H1 (cell line): Measurements from ENCODE around the gene ZDHHC24. TPM values are rescaled to one million over a fixed set of nuclear protein-coding genes. Genes with fewer than 3 reads are reported as not detected.

Experiments used
- CTCF ChIA-PET: fragments of 300-600 bp; sonication (Branson Sonifier 250); formaldehyde crosslinking; loops from one replicate; lab custom pipeline; 2021; ENCODE audit not compliant: partially characterized antibody; lab: Charles Lee
- POLR2A ChIA-PET: fragments of 300-600 bp; sonication (Branson Sonifier 250); formaldehyde crosslinking; loops from one replicate; lab custom pipeline; 2021; ENCODE audit warnings: inconsistent platforms; ENCODE audit not compliant: partially characterized antibody; lab: Charles Lee
- DNase-seq, 2 experiments: peaks; one replicate each; pipeline versions ENCODE4 v3.0.0 to v3.0.0-alpha.2; 2010 to 2022; ENCODE audit warnings: low spot score in 2 of 2, low read depth in 1 of 2, mixed read lengths in 1 of 2
- FAIRE-seq: peaks from 2 replicates; lab custom pipeline; 2011; peaks lifted over from hg19 to GRCh38; lab: Jason Lieb, UNC
- H2AFZ ChIP-seq: 2 replicates; pipeline ENCODE4 v1.8.1; 2012; ENCODE audit warnings: low read length, inconsistent platforms
- H2AK5ac ChIP-seq: 2 replicates; pipeline ENCODE4 v1.6.1; 2013; ENCODE audit warnings: low read depth, low read length
- H2BK120ac ChIP-seq: replicated peaks from 2 replicates; pipeline ENCODE3; 2013; ENCODE audit warnings: low read depth, low read length, inconsistent platforms
- H2BK12ac ChIP-seq: 2 replicates; pipeline ENCODE4 v1.6.1; 2013; ENCODE audit warnings: low read depth, low read length
- H2BK15ac ChIP-seq: 2 replicates; pipeline ENCODE4 v1.6.1; 2013; ENCODE audit warnings: low read length
- H2BK20ac ChIP-seq: 2 replicates; pipeline ENCODE4 v1.6.1; 2013; ENCODE audit warnings: low read length
- H2BK5ac ChIP-seq: 2 replicates; pipeline ENCODE4 v1.6.1; 2013; ENCODE audit warnings: low read depth, low read length
- H3K14ac ChIP-seq: 2 replicates; pipeline ENCODE4 v1.6.1; 2013; ENCODE audit warnings: inconsistent platforms; ENCODE audit not compliant: insufficient read length
- H3K18ac ChIP-seq: 2 replicates; pipeline ENCODE4 v1.6.1; 2013; ENCODE audit warnings: low read length; ENCODE audit errors: extremely low read depth
- H3K23ac ChIP-seq: 2 replicates; pipeline ENCODE4 v1.6.1; 2013; ENCODE audit warnings: inconsistent platforms; ENCODE audit not compliant: insufficient read length
- H3K23me2 ChIP-seq: 2 replicates; pipeline ENCODE4 v1.6.1; 2013; ENCODE audit warnings: low read depth, low read length
- H3K27ac ChIP-seq: 2 replicates; pipeline ENCODE4 v1.6.1; 2011; ENCODE audit warnings: low read depth, low read length, inconsistent platforms
- H3K27me3 ChIP-seq, 4 experiments: replicated peaks in 1 of 4; 1 replicate in 1 of 4; 2 replicates in 3 of 4; pipeline versions ENCODE4 v1.6.1 to v1.8.1; 2011 to 2013; ENCODE audit warnings: low read length in 3 of 4, mild to moderate bottlenecking in 3 of 4, inconsistent platforms in 2 of 4, mixed read lengths in 2 of 4, moderate library complexity in 1 of 4; ENCODE audit not compliant: control insufficient read depth in 3 of 4, insufficient read depth in 3 of 4; ENCODE audit errors: extremely low read depth in 1 of 4
- H3K36me3 ChIP-seq, 4 experiments: 2 replicates each; pipeline versions ENCODE4 v1.6.1 to v1.8.1; 2011 to 2013; ENCODE audit warnings: mild to moderate bottlenecking in 4 of 4, low read length in 3 of 4, moderate library complexity in 2 of 4, control low read depth in 1 of 4, inconsistent platforms in 1 of 4; ENCODE audit not compliant: insufficient read depth in 4 of 4, control insufficient read depth in 2 of 4
- H3K4ac ChIP-seq: replicated peaks from 2 replicates; pipeline ENCODE3; 2013; ENCODE audit warnings: low read length, low read depth, mixed read lengths, inconsistent platforms; ENCODE audit not compliant: insufficient read length
- H3K4me1 ChIP-seq, 4 experiments: replicated peaks in 1 of 4; 1 replicate in 1 of 4; 2 replicates in 3 of 4; pipeline versions ENCODE4 v1.6.1 to v1.8.1; 2011 to 2013; ENCODE audit warnings: low read length in 3 of 4, inconsistent platforms in 2 of 4, mixed read lengths in 1 of 4; ENCODE audit not compliant: insufficient read depth in 4 of 4, control insufficient read depth in 3 of 4
- H3K4me2 ChIP-seq, 2 experiments: 2 replicates each; pipeline versions ENCODE4 v1.6.1 to v1.8.1; 2011 to 2013; ENCODE audit warnings: low read depth in 2 of 2, low read length in 2 of 2, control low read depth in 1 of 2, inconsistent platforms in 1 of 2, mild to moderate bottlenecking in 1 of 2; ENCODE audit not compliant: insufficient read depth in 1 of 2
- H3K4me3 ChIP-seq, 4 experiments: fragments of 200-600, 300-600 bp in 1 of 4; sonication (generic), shearing (Covaris generic), sonication (Bioruptor Twin) in 1 of 4; 2 replicates each; pipeline versions ENCODE4 v1.5.1 to v1.8.1; 2011 to 2016; ENCODE audit warnings: low read length in 4 of 4, low read depth in 3 of 4, control low read depth in 2 of 4, inconsistent platforms in 2 of 4, mild to moderate bottlenecking in 2 of 4, mixed read lengths in 1 of 4, moderate library complexity in 1 of 4; ENCODE audit not compliant: insufficient read depth in 2 of 4; ENCODE audit errors: extremely low read depth in 1 of 4
- H3K56ac ChIP-seq: replicated peaks from 2 replicates; pipeline ENCODE3; 2013; ENCODE audit warnings: low read depth, mild to moderate bottlenecking, mixed read lengths, low read length, inconsistent platforms; ENCODE audit not compliant: insufficient read length
- H3K79me1 ChIP-seq: 2 replicates; pipeline ENCODE4 v1.6.1; 2013; ENCODE audit warnings: low read depth, low read length, control low read depth
- H3K79me2 ChIP-seq, 2 experiments: 2 replicates each; pipeline versions ENCODE4 v1.6.1 to v1.8.1; 2012 to 2013; ENCODE audit warnings: low read length in 2 of 2, mild to moderate bottlenecking in 2 of 2, inconsistent platforms in 1 of 2; ENCODE audit not compliant: insufficient read depth in 2 of 2, control insufficient read depth in 1 of 2
- H3K9ac ChIP-seq, 4 experiments: replicated peaks in 1 of 4; 1 replicate in 1 of 4; 2 replicates in 3 of 4; pipeline versions ENCODE4 v1.6.1 to v1.8.1; 2011 to 2013; ENCODE audit warnings: low read depth in 3 of 4, low read length in 3 of 4, control low read depth in 2 of 4, mild to moderate bottlenecking in 2 of 4, moderate library complexity in 2 of 4, inconsistent platforms in 1 of 4; ENCODE audit errors: extremely low read depth in 1 of 4
- H3K9me3 ChIP-seq, 2 experiments: 2 replicates each; pipeline versions ENCODE4 v1.6.1 to v1.8.1; 2012 to 2013; ENCODE audit warnings: mild to moderate bottlenecking in 2 of 2, moderate library complexity in 2 of 2, control low read depth in 1 of 2, inconsistent platforms in 1 of 2, low read depth in 1 of 2, low read length in 1 of 2, mixed read lengths in 1 of 2; ENCODE audit not compliant: insufficient read depth in 2 of 2
- H4K20me1 ChIP-seq, 2 experiments: replicated peaks in 1 of 2; 2 replicates each; pipeline versions ENCODE3 to v1.8.1; 2011 to 2013; ENCODE audit warnings: inconsistent platforms in 2 of 2, low read length in 2 of 2, mild to moderate bottlenecking in 1 of 2; ENCODE audit not compliant: insufficient read depth in 2 of 2, control insufficient read depth in 1 of 2
- H4K5ac ChIP-seq: 2 replicates; pipeline ENCODE4 v1.6.1; 2013; ENCODE audit warnings: low read length, low read depth, mixed read lengths, inconsistent platforms; ENCODE audit not compliant: insufficient read length
- H4K8ac ChIP-seq: 2 replicates; pipeline ENCODE4 v1.8.0; 2013; ENCODE audit warnings: mild to moderate bottlenecking, moderate library complexity, low read length, inconsistent platforms; ENCODE audit not compliant: insufficient read depth; ENCODE audit errors: extremely low read depth
- H4K91ac ChIP-seq: replicated peaks from 2 replicates; pipeline ENCODE3; 2013; ENCODE audit warnings: low read length, mixed read lengths, inconsistent platforms; ENCODE audit not compliant: insufficient read length
- BCL11A ChIP-seq, 2 experiments: IDR thresholded peaks; one replicate each; pipeline ENCODE4 v1.6.1; 2011; ENCODE audit warnings: low read depth in 2 of 2, low read length in 2 of 2, mild to moderate bottlenecking in 2 of 2
- CBX5 ChIP-seq: fragments of 300-800, 300-1000 bp; sonication (generic); IDR thresholded peaks from 2 replicates; pipeline ENCODE4 v1.7.1; 2016; ENCODE audit warnings: antibody characterized with exemption, low read length, low read depth
- SIN3A ChIP-seq, 2 experiments: IDR thresholded peaks in 1 of 2; conservative IDR thresholded peaks in 1 of 2; 2 replicates each; pipeline ENCODE4 v1.6.1; 2011 to 2012; ENCODE audit warnings: low read length in 2 of 2, improper control_type of control experiment in 1 of 2, low read depth in 1 of 2, mild to moderate bottlenecking in 1 of 2
- SP1 ChIP-seq: IDR thresholded peaks from 2 replicates; pipeline ENCODE4 v1.6.1; 2011; ENCODE audit warnings: low read depth, low read length
- WGBS, 2 experiments: shearing (Covaris generic) in 1 of 2; methylation state at CpG; one replicate each; pipeline versions ENCODE4 v1.1.6 to v1.1.7; 2013 to 2015; ENCODE audit warnings: low lambda C conversion rate in 2 of 2, mixed read lengths in 2 of 2, inconsistent platforms in 1 of 2, low coverage in 1 of 2, missing lambda C conversion rate in 1 of 2; ENCODE audit not compliant: insufficient replicate concordance in 2 of 2, insufficient coverage in 1 of 2, insufficient read length in 1 of 2; ENCODE audit errors: extremely low coverage in 1 of 2, missing lambda C conversion rate in 1 of 2; 5-methylcytosine and 5-hydroxymethylcytosine counted together
- polyA plus RNA-seq, 7 experiments: library from polyadenylated mRNA; depleted of rRNA in 3 of 7; stranded (reverse) in 5 of 7; unstranded in 2 of 7; fragments of >200 nt in 5 of 7; fragments of 200-250 nt in 2 of 7; gene quantifications; 1 replicate in 5 of 7; 2 replicates in 1 of 7; 4 replicates in 1 of 7; pipeline versions ENCODE4 v1.2.1 to v1.2.3, GENCODE V29; 2011 to 2013; ENCODE audit warnings: missing spikeins in 2 of 7, mixed read lengths in 2 of 7
- total RNA-seq: library from RNA; stranded (reverse); fragmentation: NEBNext Ultra II Directional; extraction: Animal tissue kit (Norgen Biotek cat#: 25700); gene quantifications from 2 replicates; pipeline ENCODE4 v1.2.1, GENCODE V29; 2021

Gene ZDHHC24
- total and polyA plus RNA-seq, 2 of the 8 experiments (the other 6 are each of a cell fraction or from before 2014, with no cell fraction given), result 8.4 to 9.7 TPM

DNA sequence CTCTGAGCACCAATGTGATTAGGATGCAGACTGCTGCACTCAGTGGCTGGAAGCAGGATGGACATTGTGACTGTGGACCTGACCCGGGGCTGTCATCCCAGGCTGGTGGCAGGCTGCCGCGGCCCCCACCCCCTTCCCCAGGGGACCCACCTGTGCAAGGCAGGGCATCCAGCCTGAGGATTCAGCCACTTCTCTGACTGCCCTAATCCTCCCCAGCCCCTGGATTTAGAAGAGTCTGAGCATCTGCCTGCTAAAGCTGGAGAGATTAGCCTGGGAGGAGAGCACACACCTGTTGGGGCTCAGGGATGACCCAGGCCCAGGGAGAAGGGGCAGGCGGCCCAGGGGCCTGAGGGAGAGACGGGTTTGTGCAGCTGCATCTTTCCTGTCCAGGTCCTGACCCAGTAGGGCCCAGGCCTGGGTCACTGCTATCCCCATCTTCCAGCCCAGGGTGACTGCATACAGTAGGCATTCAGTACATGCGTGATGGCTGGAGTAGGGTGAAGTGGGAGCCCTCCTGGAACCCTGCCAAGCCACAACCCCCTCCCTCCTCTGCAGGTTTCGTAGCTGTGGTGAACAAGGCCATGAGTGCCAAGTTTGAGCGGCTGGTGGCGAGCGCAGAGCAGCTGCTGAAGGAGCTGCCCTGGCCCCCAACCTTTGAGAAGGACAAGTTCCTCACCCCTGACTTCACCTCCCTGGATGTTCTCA, 53.5 kb downstream of the ZDHHC24 start:
- Histone ChIP-seq H3K4ac (no peak overlapping the region), H3K27ac (peak overlapping the region; percentile 38; the same call in 1 of the 2 replicates), H4K91ac (peak overlapping the region; percentile 60), H3K23me2 (no peaks in the 10 kb centered on the region), H2AK5ac (no peak overlapping the region), H2BK15ac (no peak overlapping the region), H3K9ac (peak overlapping the region in 2 of 4 experiments; percentile 25 to 41; a peak in 3 of 7 replicates), H2BK5ac (no peak overlapping the region), H3K14ac (no peak overlapping the region), H3K18ac (no peak overlapping the region), H2BK120ac (no peak overlapping the region), H3K9me3 (no peaks in the 10 kb centered on the region), H3K4me3 (no peak overlapping the region), H3K36me3 (peaks cover 4 to 24% (median 15%) of the 10 kb centered on the region in 4 experiments), H3K23ac (no peak overlapping the region), H2AFZ (no peak overlapping the region), H2BK12ac (0 out of 2 replicates have a peak overlapping the region, but pooled peaks have one; percentile 11), H2BK20ac (no peak overlapping the region), H3K79me2 (no peaks in the 10 kb centered on the region), H3K27me3 (no peaks in the 10 kb centered on the region), H4K8ac (peak overlapping the region; percentile 82; the same call in 1 of the 2 replicates), H4K20me1 (peaks cover 0 to 2% of the 10 kb centered on the region in 2 experiments), H3K4me1 (peaks cover 0 to 12% (median 5%) of the 10 kb centered on the region in 4 experiments; a peak in 4 of 7 replicates), H3K4me2 (no peak overlapping the region), H3K56ac (no peak overlapping the region), H3K79me1 (no peaks in the 10 kb centered on the region), H4K5ac (no peak overlapping the region)
- ChIA-PET CTCF (interaction anchor here (0.7 to 4.5 kb wide), 29 partner anchors 9 to 186 kb away, joined by 3 to 23 read pairs (median 5); partner anchors contain the start of genes CCDC87, CCS, CTSF and DPP3), POLR2A (interaction anchor here (0.9 to 4.6 kb wide), 7 partner anchors 12 to 186 kb away, joined by 3 to 37 read pairs (median 4); partner anchors contain the start of genes BBS1 and DPP3)
- no peak for DNase-seq
- TF ChIP-seq CBX5 (no peak), BCL11A (IDR thresholded peaks at IDR 0.05; ENCODE audit: low read depth in 2 of 2, low read length in 2 of 2) (no peak), SP1 (no peak), SIN3A (conservative IDR thresholded peaks at IDR 0.05 in 1 of 2, IDR thresholded peaks at IDR 0.05 in 1 of 2; ENCODE audit: low read depth in 1 of 2, low read length in 2 of 2) (no peak)
- WGBS, 2 experiments, result 91% methylated on average over 8 of the region's 10 CpGs; no CpG with 5 or more reads in 1 of the 2 experiments
- no peak for FAIRE-seq
